H1 (cell line): ENCODE results near the gene WNT3A. TPM values are rescaled to one million over a fixed set of nuclear protein-coding genes. Genes with fewer than 3 reads are reported as not detected.

Experiments
- CTCF ChIA-PET: fragments of 300-600 bp; sonication (Branson Sonifier 250); formaldehyde crosslinking; loops from one replicate; lab custom pipeline; 2021; ENCODE audit not compliant: partially characterized antibody; lab: Charles Lee
- POLR2A ChIA-PET: fragments of 300-600 bp; sonication (Branson Sonifier 250); formaldehyde crosslinking; loops from one replicate; lab custom pipeline; 2021; ENCODE audit warnings: inconsistent platforms; ENCODE audit not compliant: partially characterized antibody; lab: Charles Lee
- DNase-seq, 2 experiments: peaks; one replicate each; pipeline versions ENCODE4 v3.0.0 to v3.0.0-alpha.2; 2010 to 2022; ENCODE audit warnings: low spot score in 2 of 2, low read depth in 1 of 2, mixed read lengths in 1 of 2
- FAIRE-seq: peaks from 2 replicates; lab custom pipeline; 2011; peaks lifted over from hg19 to GRCh38; lab: Jason Lieb, UNC
- H2AFZ ChIP-seq: 2 replicates; pipeline ENCODE4 v1.8.1; 2012; ENCODE audit warnings: low read length, inconsistent platforms
- H2AK5ac ChIP-seq: 2 replicates; pipeline ENCODE4 v1.6.1; 2013; ENCODE audit warnings: low read depth, low read length
- H2BK120ac ChIP-seq: replicated peaks from 2 replicates; pipeline ENCODE3; 2013; ENCODE audit warnings: low read depth, low read length, inconsistent platforms
- H2BK12ac ChIP-seq: 2 replicates; pipeline ENCODE4 v1.6.1; 2013; ENCODE audit warnings: low read depth, low read length
- H2BK15ac ChIP-seq: 2 replicates; pipeline ENCODE4 v1.6.1; 2013; ENCODE audit warnings: low read length
- H2BK20ac ChIP-seq: 2 replicates; pipeline ENCODE4 v1.6.1; 2013; ENCODE audit warnings: low read length
- H2BK5ac ChIP-seq: 2 replicates; pipeline ENCODE4 v1.6.1; 2013; ENCODE audit warnings: low read depth, low read length
- H3K14ac ChIP-seq: 2 replicates; pipeline ENCODE4 v1.6.1; 2013; ENCODE audit warnings: inconsistent platforms; ENCODE audit not compliant: insufficient read length
- H3K18ac ChIP-seq: 2 replicates; pipeline ENCODE4 v1.6.1; 2013; ENCODE audit warnings: low read length; ENCODE audit errors: extremely low read depth
- H3K23ac ChIP-seq: 2 replicates; pipeline ENCODE4 v1.6.1; 2013; ENCODE audit warnings: inconsistent platforms; ENCODE audit not compliant: insufficient read length
- H3K23me2 ChIP-seq: 2 replicates; pipeline ENCODE4 v1.6.1; 2013; ENCODE audit warnings: low read depth, low read length
- H3K27ac ChIP-seq: 2 replicates; pipeline ENCODE4 v1.6.1; 2011; ENCODE audit warnings: low read depth, low read length, inconsistent platforms
- H3K27me3 ChIP-seq, 4 experiments: replicated peaks in 1 of 4; 1 replicate in 1 of 4; 2 replicates in 3 of 4; pipeline versions ENCODE4 v1.6.1 to v1.8.1; 2011 to 2013; ENCODE audit warnings: low read length in 3 of 4, mild to moderate bottlenecking in 3 of 4, inconsistent platforms in 2 of 4, mixed read lengths in 2 of 4, moderate library complexity in 1 of 4; ENCODE audit not compliant: control insufficient read depth in 3 of 4, insufficient read depth in 3 of 4; ENCODE audit errors: extremely low read depth in 1 of 4
- H3K36me3 ChIP-seq, 4 experiments: 2 replicates each; pipeline versions ENCODE4 v1.6.1 to v1.8.1; 2011 to 2013; ENCODE audit warnings: mild to moderate bottlenecking in 4 of 4, low read length in 3 of 4, moderate library complexity in 2 of 4, control low read depth in 1 of 4, inconsistent platforms in 1 of 4; ENCODE audit not compliant: insufficient read depth in 4 of 4, control insufficient read depth in 2 of 4
- H3K4ac ChIP-seq: replicated peaks from 2 replicates; pipeline ENCODE3; 2013; ENCODE audit warnings: low read length, low read depth, mixed read lengths, inconsistent platforms; ENCODE audit not compliant: insufficient read length
- H3K4me1 ChIP-seq, 4 experiments: replicated peaks in 1 of 4; 1 replicate in 1 of 4; 2 replicates in 3 of 4; pipeline versions ENCODE4 v1.6.1 to v1.8.1; 2011 to 2013; ENCODE audit warnings: low read length in 3 of 4, inconsistent platforms in 2 of 4, mixed read lengths in 1 of 4; ENCODE audit not compliant: insufficient read depth in 4 of 4, control insufficient read depth in 3 of 4
- H3K4me2 ChIP-seq, 2 experiments: 2 replicates each; pipeline versions ENCODE4 v1.6.1 to v1.8.1; 2011 to 2013; ENCODE audit warnings: low read depth in 2 of 2, low read length in 2 of 2, control low read depth in 1 of 2, inconsistent platforms in 1 of 2, mild to moderate bottlenecking in 1 of 2; ENCODE audit not compliant: insufficient read depth in 1 of 2
- H3K4me3 ChIP-seq, 4 experiments: fragments of 200-600, 300-600 bp in 1 of 4; sonication (generic), shearing (Covaris generic), sonication (Bioruptor Twin) in 1 of 4; 2 replicates each; pipeline versions ENCODE4 v1.5.1 to v1.8.1; 2011 to 2016; ENCODE audit warnings: low read length in 4 of 4, low read depth in 3 of 4, control low read depth in 2 of 4, inconsistent platforms in 2 of 4, mild to moderate bottlenecking in 2 of 4, mixed read lengths in 1 of 4, moderate library complexity in 1 of 4; ENCODE audit not compliant: insufficient read depth in 2 of 4; ENCODE audit errors: extremely low read depth in 1 of 4
- H3K56ac ChIP-seq: replicated peaks from 2 replicates; pipeline ENCODE3; 2013; ENCODE audit warnings: low read depth, mild to moderate bottlenecking, mixed read lengths, low read length, inconsistent platforms; ENCODE audit not compliant: insufficient read length
- H3K79me1 ChIP-seq: 2 replicates; pipeline ENCODE4 v1.6.1; 2013; ENCODE audit warnings: low read depth, low read length, control low read depth
- H3K79me2 ChIP-seq, 2 experiments: 2 replicates each; pipeline versions ENCODE4 v1.6.1 to v1.8.1; 2012 to 2013; ENCODE audit warnings: low read length in 2 of 2, mild to moderate bottlenecking in 2 of 2, inconsistent platforms in 1 of 2; ENCODE audit not compliant: insufficient read depth in 2 of 2, control insufficient read depth in 1 of 2
- H3K9ac ChIP-seq, 4 experiments: replicated peaks in 1 of 4; 1 replicate in 1 of 4; 2 replicates in 3 of 4; pipeline versions ENCODE4 v1.6.1 to v1.8.1; 2011 to 2013; ENCODE audit warnings: low read depth in 3 of 4, low read length in 3 of 4, control low read depth in 2 of 4, mild to moderate bottlenecking in 2 of 4, moderate library complexity in 2 of 4, inconsistent platforms in 1 of 4; ENCODE audit errors: extremely low read depth in 1 of 4
- H3K9me3 ChIP-seq, 2 experiments: 2 replicates each; pipeline versions ENCODE4 v1.6.1 to v1.8.1; 2012 to 2013; ENCODE audit warnings: mild to moderate bottlenecking in 2 of 2, moderate library complexity in 2 of 2, control low read depth in 1 of 2, inconsistent platforms in 1 of 2, low read depth in 1 of 2, low read length in 1 of 2, mixed read lengths in 1 of 2; ENCODE audit not compliant: insufficient read depth in 2 of 2
- H4K20me1 ChIP-seq, 2 experiments: replicated peaks in 1 of 2; 2 replicates each; pipeline versions ENCODE3 to v1.8.1; 2011 to 2013; ENCODE audit warnings: inconsistent platforms in 2 of 2, low read length in 2 of 2, mild to moderate bottlenecking in 1 of 2; ENCODE audit not compliant: insufficient read depth in 2 of 2, control insufficient read depth in 1 of 2
- H4K5ac ChIP-seq: 2 replicates; pipeline ENCODE4 v1.6.1; 2013; ENCODE audit warnings: low read length, low read depth, mixed read lengths, inconsistent platforms; ENCODE audit not compliant: insufficient read length
- H4K8ac ChIP-seq: 2 replicates; pipeline ENCODE4 v1.8.0; 2013; ENCODE audit warnings: mild to moderate bottlenecking, moderate library complexity, low read length, inconsistent platforms; ENCODE audit not compliant: insufficient read depth; ENCODE audit errors: extremely low read depth
- H4K91ac ChIP-seq: replicated peaks from 2 replicates; pipeline ENCODE3; 2013; ENCODE audit warnings: low read length, mixed read lengths, inconsistent platforms; ENCODE audit not compliant: insufficient read length
- EZH2 ChIP-seq: fragments of 200-600 bp; sonication (generic); IDR thresholded peaks from 2 replicates; pipeline ENCODE4 v1.7.1; 2012; ENCODE audit warnings: low read depth, mild to moderate bottlenecking, moderate library complexity, low read length, inconsistent platforms; ENCODE audit not compliant: severe bottlenecking
- ZNF274 ChIP-seq: IDR thresholded peaks from 2 replicates; pipeline ENCODE4 v1.7.0; 2012; ENCODE audit warnings: low read length, borderline replicate concordance; ENCODE audit errors: extremely low read depth
- WGBS, 2 experiments: shearing (Covaris generic) in 1 of 2; methylation state at CpG; one replicate each; pipeline versions ENCODE4 v1.1.6 to v1.1.7; 2013 to 2015; ENCODE audit warnings: low lambda C conversion rate in 2 of 2, mixed read lengths in 2 of 2, inconsistent platforms in 1 of 2, low coverage in 1 of 2, missing lambda C conversion rate in 1 of 2; ENCODE audit not compliant: insufficient replicate concordance in 2 of 2, insufficient coverage in 1 of 2, insufficient read length in 1 of 2; ENCODE audit errors: extremely low coverage in 1 of 2, missing lambda C conversion rate in 1 of 2; 5-methylcytosine and 5-hydroxymethylcytosine counted together
- polyA plus RNA-seq, 7 experiments: library from polyadenylated mRNA; depleted of rRNA in 3 of 7; stranded (reverse) in 5 of 7; unstranded in 2 of 7; fragments of >200 nt in 5 of 7; fragments of 200-250 nt in 2 of 7; gene quantifications; 1 replicate in 5 of 7; 2 replicates in 1 of 7; 4 replicates in 1 of 7; pipeline versions ENCODE4 v1.2.1 to v1.2.3, GENCODE V29; 2011 to 2013; ENCODE audit warnings: missing spikeins in 2 of 7, mixed read lengths in 2 of 7
- total RNA-seq: library from RNA; stranded (reverse); fragmentation: NEBNext Ultra II Directional; extraction: Animal tissue kit (Norgen Biotek cat#: 25700); gene quantifications from 2 replicates; pipeline ENCODE4 v1.2.1, GENCODE V29; 2021
- TF ChIP-seq, protein P1 (sequence below): IDR thresholded peaks from 2 replicates; pipeline ENCODE4 v1.6.1; 2012; ENCODE audit warnings: low read length, inconsistent platforms

The WNT3A gene
- total and polyA plus RNA-seq, 2 of the 8 experiments (the other 6 are each of a cell fraction or from before 2014, with no cell fraction given), result 0.08 to 0.19 TPM

- Histone ChIP-seq H3K79me2 (no peaks in the 10 kb centered on the region), H3K4me3 (no peak overlapping the region), H2BK5ac (no peak overlapping the region), H4K20me1 (peaks cover 0 to 7% of the 10 kb centered on the region in 2 experiments), H2BK120ac (no peak overlapping the region), H4K8ac (no peak overlapping the region), H2AFZ (no peak overlapping the region), H2AK5ac (no peak overlapping the region), H3K36me3 (no peaks in the 10 kb centered on the region), H3K9ac (no peak overlapping the region), H3K9me3 (no peaks in the 10 kb centered on the region), H3K56ac (no peak overlapping the region), H4K5ac (no peak overlapping the region), H2BK15ac (no peak overlapping the region), H2BK12ac (no peak overlapping the region), H3K18ac (no peak overlapping the region), H3K23ac (no peak overlapping the region), H3K27ac (no peak overlapping the region), H2BK20ac (no peak overlapping the region), H3K79me1 (no peaks in the 10 kb centered on the region), H3K4me1 (peaks cover 0 to 13% (median 7%) of the 10 kb centered on the region in 4 experiments; a peak in 6 of 7 replicates), H4K91ac (no peak overlapping the region), H3K4ac (no peak overlapping the region), H3K4me2 (no peak overlapping the region; a peak in 1 of 4 replicates), H3K14ac (no peak overlapping the region), H3K27me3 (peaks cover 12 to 62% (median 47%) of the 10 kb centered on the region in 4 experiments), H3K23me2 (peaks cover 19% of the 10 kb centered on the region; the same call in 1 of the 2 replicates)
- POLR2A ChIA-PET, result no interaction called here
- TF ChIP-seq EZH2 (peak; percentile 25), ZNF274 (no peak)
- TF ChIP-seq, protein P1, sequence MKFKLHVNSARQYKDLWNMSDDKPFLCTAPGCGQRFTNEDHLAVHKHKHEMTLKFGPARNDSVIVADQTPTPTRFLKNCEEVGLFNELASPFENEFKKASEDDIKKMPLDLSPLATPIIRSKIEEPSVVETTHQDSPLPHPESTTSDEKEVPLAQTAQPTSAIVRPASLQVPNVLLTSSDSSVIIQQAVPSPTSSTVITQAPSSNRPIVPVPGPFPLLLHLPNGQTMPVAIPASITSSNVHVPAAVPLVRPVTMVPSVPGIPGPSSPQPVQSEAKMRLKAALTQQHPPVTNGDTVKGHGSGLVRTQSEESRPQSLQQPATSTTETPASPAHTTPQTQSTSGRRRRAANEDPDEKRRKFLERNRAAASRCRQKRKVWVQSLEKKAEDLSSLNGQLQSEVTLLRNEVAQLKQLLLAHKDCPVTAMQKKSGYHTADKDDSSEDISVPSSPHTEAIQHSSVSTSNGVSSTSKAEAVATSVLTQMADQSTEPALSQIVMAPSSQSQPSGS, result no peak
- no peak for FAIRE-seq
- peak in 1 of 2 experiments; percentile 33 for DNase-seq
- CTCF ChIA-PET, result interaction anchor here (0.6 to 4.4 kb wide), 7 partner anchors 13 to 40 kb away, joined by 3 to 20 read pairs (median 3); partner anchors contain the start of gene WNT3A
- WGBS, 2 experiments, result 84% methylated on average over 8 of the region's 8 CpGs; no CpG with 5 or more reads in 1 of the 2 experiments
Observed at GRCh38 chr1:228039006-228039903, 32.5 kb downstream of the WNT3A start.
